Measurements from ENCODE around the gene AHR.

DNA sequence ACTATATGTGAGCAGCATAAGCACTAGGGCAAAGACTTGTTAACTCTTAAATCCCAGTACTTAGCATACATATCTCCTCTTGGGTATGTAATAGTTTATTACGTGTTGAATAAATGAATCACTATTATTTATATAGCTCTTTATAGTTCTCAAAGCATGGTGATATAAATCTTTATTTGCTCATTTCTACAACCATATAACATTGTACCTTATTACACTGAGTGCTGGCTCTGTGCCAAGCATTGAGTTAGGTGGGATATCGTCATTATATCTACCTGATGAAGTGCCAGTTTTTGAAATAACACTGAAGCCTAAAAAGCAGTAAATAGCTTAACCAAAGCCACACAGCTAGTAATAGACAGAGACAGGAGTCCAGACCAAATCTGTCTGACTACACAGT lies 27.9 kb downstream of the AHR start:
- TF ChIP-seq EZH2 (IDR thresholded peaks at IDR 0.05; ENCODE audit: borderline replicate concordance, low read depth, low read length, poor library complexity, severe bottlenecking): no peak
- TF ChIP-seq, protein P1, sequence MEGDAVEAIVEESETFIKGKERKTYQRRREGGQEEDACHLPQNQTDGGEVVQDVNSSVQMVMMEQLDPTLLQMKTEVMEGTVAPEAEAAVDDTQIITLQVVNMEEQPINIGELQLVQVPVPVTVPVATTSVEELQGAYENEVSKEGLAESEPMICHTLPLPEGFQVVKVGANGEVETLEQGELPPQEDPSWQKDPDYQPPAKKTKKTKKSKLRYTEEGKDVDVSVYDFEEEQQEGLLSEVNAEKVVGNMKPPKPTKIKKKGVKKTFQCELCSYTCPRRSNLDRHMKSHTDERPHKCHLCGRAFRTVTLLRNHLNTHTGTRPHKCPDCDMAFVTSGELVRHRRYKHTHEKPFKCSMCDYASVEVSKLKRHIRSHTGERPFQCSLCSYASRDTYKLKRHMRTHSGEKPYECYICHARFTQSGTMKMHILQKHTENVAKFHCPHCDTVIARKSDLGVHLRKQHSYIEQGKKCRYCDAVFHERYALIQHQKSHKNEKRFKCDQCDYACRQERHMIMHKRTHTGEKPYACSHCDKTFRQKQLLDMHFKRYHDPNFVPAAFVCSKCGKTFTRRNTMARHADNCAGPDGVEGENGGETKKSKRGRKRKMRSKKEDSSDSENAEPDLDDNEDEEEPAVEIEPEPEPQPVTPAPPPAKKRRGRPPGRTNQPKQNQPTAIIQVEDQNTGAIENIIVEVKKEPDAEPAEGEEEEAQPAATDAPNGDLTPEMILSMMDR (conservative IDR thresholded peaks at IDR 0.05; ENCODE audit: low read depth, low read length): no peak
